ENCODE data around the gene SYPL1.

DNA sequence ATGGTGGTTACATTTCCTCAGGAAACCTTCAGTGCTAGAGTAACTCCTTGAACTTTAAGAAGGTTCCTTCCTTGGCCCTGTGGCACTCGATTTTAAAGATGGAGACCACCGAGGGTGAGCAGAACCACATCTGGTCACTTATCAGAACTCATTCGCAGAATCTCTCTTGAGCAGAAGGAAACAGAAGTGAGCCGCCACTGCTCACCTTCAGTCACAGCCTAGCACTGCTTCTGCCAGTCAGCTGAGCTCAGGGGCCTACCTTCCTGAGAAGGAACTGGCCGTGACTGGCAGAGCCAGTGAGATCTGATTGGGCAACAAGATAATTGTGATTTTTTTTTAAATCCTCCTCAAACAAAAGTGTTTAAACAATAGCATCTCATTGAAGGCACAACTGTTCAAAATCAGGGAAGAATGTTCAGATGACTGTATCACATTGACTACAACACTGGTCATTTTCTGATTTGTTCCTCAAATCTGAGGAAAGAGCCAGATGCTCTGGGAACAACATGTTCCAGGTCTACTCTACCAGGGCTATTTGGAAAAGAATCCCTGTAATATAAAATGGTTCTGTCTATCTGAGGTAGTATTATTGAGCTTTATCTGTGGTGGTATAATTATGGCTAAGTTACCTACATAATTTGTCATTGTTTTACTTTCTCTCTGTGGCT is 2.7 kb upstream of the SYPL1 start:
- TF ChIP-seq, protein P1, sequence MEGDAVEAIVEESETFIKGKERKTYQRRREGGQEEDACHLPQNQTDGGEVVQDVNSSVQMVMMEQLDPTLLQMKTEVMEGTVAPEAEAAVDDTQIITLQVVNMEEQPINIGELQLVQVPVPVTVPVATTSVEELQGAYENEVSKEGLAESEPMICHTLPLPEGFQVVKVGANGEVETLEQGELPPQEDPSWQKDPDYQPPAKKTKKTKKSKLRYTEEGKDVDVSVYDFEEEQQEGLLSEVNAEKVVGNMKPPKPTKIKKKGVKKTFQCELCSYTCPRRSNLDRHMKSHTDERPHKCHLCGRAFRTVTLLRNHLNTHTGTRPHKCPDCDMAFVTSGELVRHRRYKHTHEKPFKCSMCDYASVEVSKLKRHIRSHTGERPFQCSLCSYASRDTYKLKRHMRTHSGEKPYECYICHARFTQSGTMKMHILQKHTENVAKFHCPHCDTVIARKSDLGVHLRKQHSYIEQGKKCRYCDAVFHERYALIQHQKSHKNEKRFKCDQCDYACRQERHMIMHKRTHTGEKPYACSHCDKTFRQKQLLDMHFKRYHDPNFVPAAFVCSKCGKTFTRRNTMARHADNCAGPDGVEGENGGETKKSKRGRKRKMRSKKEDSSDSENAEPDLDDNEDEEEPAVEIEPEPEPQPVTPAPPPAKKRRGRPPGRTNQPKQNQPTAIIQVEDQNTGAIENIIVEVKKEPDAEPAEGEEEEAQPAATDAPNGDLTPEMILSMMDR (conservative IDR thresholded peaks at IDR 0.05; ENCODE audit: low read depth, low read length) = no peak
- TF ChIP-seq EZH2 (IDR thresholded peaks at IDR 0.05; ENCODE audit: borderline replicate concordance, low read depth, low read length, poor library complexity, severe bottlenecking) = no peak
